GM19043 (cell line): ENCODE results near the gene ZDHHC8.

Source experiments
- ATAC-seq: cut with Tn5 transposase; IDR thresholded peaks from one replicate; pipeline ENCODE4 v1.9.1; 2021; ENCODE audit warnings: low read depth; ENCODE audit not compliant: unreplicated experiment

ZDHHC8 gene

DNA sequence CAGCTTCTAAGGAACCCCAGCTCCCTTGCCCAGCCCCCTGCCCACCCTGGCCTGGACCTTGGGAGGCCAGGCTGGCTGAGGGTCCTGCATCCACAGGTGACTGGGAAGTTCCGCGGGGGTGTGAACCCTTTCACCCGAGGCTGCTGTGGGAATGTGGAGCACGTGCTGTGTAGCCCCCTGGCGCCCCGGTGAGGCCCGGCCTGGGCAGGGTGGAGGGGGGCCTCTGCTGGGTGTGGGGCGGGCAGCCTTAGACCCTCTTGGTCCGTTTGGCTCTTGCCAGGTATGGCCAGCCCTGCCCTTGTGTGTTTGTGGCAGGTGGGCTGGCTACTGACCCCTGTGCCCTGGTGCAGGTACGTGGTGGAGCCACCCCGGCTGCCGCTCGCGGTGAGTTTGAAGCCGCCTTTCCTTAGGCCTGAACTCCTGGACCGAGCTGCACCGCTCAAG lies 8.9 kb downstream of the ZDHHC8 start:
- no peak for ATAC-seq

- no peak for ATAC-seq
These were observed 9.8 kb downstream of the ZDHHC8 start for GRCh38 chr22:20141186-20142077.

DNA sequence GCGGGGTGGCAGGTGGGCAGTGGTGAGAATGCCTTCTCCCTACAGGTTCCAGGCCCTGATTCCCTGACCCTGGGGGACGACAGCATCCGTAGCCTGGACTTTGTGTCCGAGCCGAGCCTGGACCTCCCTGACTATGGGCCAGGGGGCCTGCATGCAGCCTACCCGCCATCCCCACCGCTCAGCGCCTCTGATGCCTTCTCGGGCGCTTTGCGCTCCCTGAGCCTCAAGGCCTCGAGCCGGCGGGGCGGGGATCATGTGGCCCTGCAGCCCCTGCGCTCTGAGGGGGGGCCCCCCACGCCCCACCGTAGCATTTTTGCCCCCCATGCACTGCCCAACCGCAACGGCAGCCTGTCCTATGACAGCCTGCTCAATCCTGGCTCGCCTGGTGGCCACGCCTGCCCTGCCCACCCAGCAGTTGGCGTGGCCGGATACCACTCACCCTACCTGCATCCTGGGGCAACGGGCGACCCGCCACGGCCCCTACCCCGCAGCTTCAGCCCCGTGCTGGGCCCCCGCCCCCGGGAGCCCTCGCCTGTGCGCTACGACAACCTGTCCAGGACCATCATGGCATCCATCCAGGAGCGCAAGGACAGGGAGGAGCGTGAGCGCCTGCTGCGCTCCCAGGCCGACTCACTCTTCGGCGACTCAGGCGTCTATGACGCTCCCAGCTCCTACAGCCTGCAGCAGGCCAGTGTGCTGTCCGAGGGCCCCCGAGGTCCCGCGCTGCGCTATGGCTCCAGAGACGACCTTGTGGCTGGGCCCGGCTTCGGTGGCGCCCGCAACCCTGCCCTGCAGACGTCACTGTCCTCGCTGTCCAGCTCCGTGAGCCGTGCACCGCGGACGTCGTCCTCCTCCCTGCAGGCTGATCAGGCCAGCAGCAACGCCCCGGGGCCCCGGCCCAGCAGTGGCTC lies 11.4 kb downstream of the ZDHHC8 start:
- ATAC-seq: no peak

- no peak for ATAC-seq
These were observed 12.5 kb downstream of the ZDHHC8 start for GRCh38 chr22:20143883-20144665.

- no peak for ATAC-seq
These were observed 13.7 kb downstream of the ZDHHC8 start for GRCh38 chr22:20145206-20145831.

DNA sequence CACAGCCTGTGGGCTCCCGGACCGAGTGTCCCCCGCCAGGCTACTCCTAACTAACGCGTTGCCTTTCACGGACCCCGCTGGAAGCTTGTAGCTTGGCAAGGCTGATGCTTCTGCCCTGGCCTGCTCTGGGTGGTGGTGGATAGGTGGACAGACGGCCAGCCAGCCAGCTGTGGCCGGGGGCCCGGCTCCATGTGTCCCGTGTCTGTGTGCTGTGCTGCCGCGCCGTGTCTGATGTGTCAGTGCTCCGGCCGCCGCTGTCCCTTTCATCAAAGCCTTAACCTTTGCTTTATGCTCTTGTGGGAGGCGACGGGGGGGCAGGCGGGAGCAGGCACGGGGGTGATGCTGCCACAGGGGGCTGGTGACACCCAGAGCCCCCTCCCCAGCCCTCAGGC lies 14.2 kb downstream of the ZDHHC8 start:
- no peak for ATAC-seq

DNA sequence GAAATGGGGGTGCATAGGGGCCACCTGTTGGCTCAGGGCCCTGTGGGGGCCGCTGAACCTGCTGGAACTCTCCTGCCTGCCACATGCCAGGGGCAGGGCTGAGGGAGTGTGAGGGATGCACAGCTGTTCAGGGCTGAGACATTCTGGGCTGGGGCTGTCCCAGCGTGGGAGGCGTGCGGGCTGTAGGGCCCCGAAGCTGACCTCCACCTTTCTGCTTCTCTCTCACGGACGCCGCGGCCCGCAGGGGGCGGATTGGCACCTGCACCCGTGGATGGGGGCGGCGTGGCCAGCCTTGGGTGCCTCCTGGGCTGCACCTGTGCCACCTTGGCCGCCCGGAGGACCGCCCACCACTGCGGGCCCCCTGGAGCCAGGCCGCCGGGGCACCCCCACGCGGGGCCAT lies 15.2 kb downstream of the ZDHHC8 start:
- no peak for ATAC-seq

DNA sequence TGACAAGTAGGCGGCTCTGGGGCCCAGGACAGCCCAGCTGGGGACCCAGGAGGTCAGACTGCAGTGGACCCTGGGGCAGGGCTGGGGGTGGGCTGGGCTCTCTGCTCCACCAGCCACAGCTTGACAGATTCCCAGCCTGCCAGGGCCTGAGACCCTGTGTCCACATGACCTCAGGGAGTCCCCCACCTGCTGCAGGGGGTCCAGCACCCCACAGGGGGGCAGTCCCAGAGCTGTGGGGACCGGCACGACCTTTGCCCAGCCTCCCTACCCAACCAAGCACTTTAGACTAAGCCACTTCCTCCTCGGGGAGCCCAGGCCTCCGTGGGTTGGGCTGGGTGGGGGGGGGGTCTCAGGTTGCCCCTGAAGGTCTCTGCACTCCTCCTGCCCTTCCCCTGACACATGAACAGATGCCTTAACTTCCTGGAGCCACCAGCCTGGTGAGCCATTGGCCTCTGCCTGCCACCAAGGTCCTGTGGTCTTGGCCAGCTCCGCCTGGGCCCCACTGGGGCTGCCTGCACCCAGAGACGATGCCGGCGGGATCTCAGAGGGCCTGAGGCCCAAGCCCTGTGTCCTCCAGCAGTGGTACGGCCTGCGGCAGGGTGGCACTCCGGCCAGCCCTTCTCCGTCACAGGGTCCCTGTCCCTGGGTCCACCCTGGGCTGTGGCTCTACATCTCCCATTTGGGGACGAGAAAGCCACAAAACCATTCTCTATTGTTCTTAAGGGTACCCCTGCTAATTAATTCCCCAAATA lies 15.8 kb downstream of the ZDHHC8 start:
- ATAC-seq: no peak

DNA sequence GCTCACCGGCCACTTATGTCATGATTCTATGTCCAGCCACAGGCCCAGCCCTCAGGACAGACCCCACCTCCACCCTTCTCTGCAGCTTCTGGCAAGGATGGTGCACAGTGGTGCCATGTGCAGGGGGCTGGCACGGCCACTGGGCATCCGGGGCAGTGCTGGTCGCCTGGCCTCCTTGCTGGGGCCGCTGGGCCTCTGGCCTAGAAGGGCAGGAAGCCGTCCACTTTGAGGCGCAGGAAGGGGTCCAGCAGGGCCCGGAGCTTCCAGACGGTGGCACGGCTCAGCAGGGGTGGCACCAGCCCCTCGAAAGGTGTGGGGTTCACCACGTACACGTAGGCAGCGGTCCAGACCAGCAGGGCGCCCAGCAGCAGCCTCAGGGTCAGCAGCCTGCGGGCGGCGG lies 16.8 kb downstream of the ZDHHC8 start:
- no peak for ATAC-seq

DNA sequence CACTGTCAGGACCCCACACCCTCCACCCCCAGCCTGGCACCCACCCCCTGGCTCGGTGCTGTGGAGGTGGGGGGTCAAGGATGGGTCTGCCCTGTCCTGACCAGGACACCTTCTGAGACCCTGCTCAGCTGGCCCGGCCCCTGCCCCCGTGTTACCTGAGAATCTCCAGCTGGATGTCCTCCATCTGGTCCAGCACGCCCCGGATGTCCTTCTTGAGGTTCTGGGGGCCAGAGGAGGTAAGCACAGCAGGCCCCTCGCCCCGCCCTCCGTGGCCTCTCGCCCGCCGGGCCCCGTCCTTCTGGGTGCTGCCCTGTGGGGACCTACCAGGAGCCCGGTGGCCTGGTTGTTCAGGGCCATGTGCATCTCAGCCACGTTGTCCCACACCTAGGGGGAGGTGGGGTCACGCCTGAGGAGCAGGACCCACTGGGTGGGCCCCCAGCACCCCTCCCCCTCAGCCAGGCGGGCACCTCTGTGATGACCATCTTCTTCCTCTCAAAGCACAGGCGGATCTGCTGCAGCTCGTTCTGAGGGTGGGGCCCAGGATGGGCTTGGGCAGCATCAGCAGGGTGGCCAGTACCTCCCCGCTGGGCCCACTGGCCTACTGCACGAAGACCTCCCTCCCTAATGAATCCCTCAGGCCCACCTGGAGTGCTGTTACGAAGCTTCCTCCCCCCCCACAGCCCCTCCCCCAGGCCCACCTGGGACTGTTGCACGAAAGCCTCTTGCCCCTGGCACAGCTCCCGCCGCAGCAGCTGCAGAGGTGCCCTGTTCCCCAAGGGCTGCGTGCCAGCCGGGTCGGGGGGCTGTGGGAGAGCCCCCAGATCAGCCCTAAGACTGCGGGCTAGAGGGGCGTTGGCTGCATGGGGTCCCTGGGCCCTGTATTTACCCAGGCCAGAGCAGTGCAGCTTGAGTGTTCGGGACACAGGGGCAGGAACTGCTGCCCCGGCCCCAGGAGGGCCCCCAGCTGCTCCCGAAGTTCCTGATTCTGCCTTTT lies 17.9 kb downstream of the ZDHHC8 start:
- no peak for ATAC-seq

GRCh38 chr22:20150381-20151275 lies 19.0 kb downstream of the ZDHHC8 start, which contains the start of gene CCDC188:
Gene CCDC188 (minus strand): TSS chr22:20151055. CDS start chr22:20150986, 69 bp downstream.
- ATAC-seq: no peak

GRCh38 chr22:20151276-20151588 lies 19.6 kb downstream of the ZDHHC8 start:
- no peak for ATAC-seq

GRCh38 chr22:20152464-20152890 lies 20.9 kb downstream of the ZDHHC8 start:
- no peak for ATAC-seq

- ATAC-seq: no peak
These were observed 22.3 kb downstream of the ZDHHC8 start for GRCh38 chr22:20153945-20154344.

GRCh38 chr22:20154602-20155187 lies 23.1 kb downstream of the ZDHHC8 start:
- no peak for ATAC-seq

DNA sequence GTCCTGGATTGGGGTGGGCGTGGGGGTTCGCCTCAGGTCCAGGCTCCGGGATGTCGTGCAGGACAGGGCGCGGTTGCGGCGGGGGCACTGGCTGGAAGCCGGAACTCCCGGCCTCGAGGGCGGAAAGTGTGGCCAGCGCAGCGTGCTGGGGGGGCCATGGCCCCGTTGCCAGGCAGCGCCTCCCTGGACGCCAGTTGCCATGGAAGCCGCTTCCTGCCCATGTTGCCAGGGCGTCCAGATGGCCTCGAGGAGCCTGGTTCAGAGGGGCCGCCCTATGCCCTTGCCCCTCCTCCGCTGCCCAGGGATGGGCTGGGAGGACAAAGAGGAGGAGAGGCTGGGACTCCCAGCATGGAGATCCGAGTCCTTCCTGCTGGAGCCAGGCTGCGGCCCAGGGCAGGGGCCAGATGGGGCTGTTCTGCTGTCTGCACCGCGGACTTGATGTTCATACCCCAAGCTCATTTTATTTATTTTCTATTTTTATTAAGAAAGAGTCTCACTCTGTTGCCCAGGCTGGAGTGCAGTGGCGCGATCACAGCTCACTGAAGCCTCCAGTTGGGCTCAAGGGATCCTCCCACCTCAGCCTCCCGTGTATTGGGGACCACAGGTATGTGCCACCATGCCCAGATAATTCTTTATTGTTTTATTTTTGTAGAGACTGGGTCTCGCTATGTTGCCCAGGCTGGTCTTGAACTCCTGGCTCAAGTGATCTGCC lies 23.9 kb downstream of the ZDHHC8 start:
- ATAC-seq: no peak
